22Rv1 (cell line): ENCODE results near the gene PITX3.
A peak's percentile ranks its signal among the peaks of the same experiment; 100 is the strongest.

Experiments
- CTCF ChIP-seq: fragments of 450-650 bp; IDR thresholded peaks from 2 replicates; pipeline ENCODE4 v1.5.1; 2017; ENCODE audit warnings: mild to moderate bottlenecking
- ZFX ChIP-seq: fragments of 450-650 bp; IDR thresholded peaks from 2 replicates; pipeline ENCODE4 v1.6.1; 2017; ENCODE audit warnings: antibody characterized with exemption, borderline replicate concordance

- TF ChIP-seq CTCF: peak; percentile 17; the same call in 1 of the 2 replicates
- no peak for TF ChIP-seq ZFX
Measured at GRCh38 chr10:102230861-102231356, 10.4 kb downstream of the PITX3 start.
